Liver (tissue), 9 donors: Measurements from ENCODE around the gene ESRRB. TPM values are rescaled to one million over a fixed set of nuclear protein-coding genes. Genes with fewer than 3 reads are reported as not detected.

ENCODE experiments used
- DNase-seq: peaks from one replicate; pipeline ENCODE4 v3.0.0-alpha.2; 2017; ENCODE audit warnings: low spot score
- H3K27ac ChIP-seq, 2 donors: one replicate each; pipeline ENCODE4 v1.7.0; 2013; ENCODE audit warnings: inconsistent platforms in 2 of 2, low read length in 2 of 2, control low read depth in 1 of 2, low read depth in 1 of 2, mild to moderate bottlenecking in 1 of 2
- H3K27me3 ChIP-seq, 4 donors: one replicate each; pipeline versions ENCODE4 v1.6.1 to v1.7.0; 2013; ENCODE audit warnings: low read length in 3 of 4, inconsistent platforms in 1 of 4, mild to moderate bottlenecking in 1 of 4, moderate library complexity in 1 of 4; ENCODE audit not compliant: control insufficient read depth in 4 of 4, insufficient read depth in 4 of 4
- H3K36me3 ChIP-seq, 4 donors: one replicate each; pipeline versions ENCODE4 v1.6.1 to v1.7.0; 2013; ENCODE audit warnings: low read length in 3 of 4, mild to moderate bottlenecking in 3 of 4, low read depth in 1 of 4, moderate library complexity in 1 of 4; ENCODE audit not compliant: control insufficient read depth in 4 of 4, insufficient read depth in 3 of 4
- H3K4me1 ChIP-seq, 4 donors: one replicate each; pipeline versions ENCODE4 v1.6.1 to v1.7.0; 2013; ENCODE audit warnings: low read length in 3 of 4, mild to moderate bottlenecking in 3 of 4, moderate library complexity in 1 of 4; ENCODE audit not compliant: control insufficient read depth in 4 of 4, insufficient read depth in 4 of 4
- H3K4me3 ChIP-seq, 3 donors: one replicate each; pipeline versions ENCODE4 v1.6.1 to v1.7.0; 2013; ENCODE audit warnings: low read length in 3 of 3, control low read depth in 1 of 3, low read depth in 1 of 3, mild to moderate bottlenecking in 1 of 3
- H3K9ac ChIP-seq, 2 donors: one replicate each; pipeline ENCODE4 v1.7.0; 2013; ENCODE audit warnings: low read length in 2 of 2, mild to moderate bottlenecking in 2 of 2, moderate library complexity in 2 of 2, control low read depth in 1 of 2, low read depth in 1 of 2
- H3K9me3 ChIP-seq, 4 donors: one replicate each; pipeline versions ENCODE4 v1.6.1 to v1.7.0; 2013; ENCODE audit warnings: low read length in 3 of 4; ENCODE audit not compliant: control insufficient read depth in 4 of 4
- ATF3 ChIP-seq: IDR thresholded peaks from 2 replicates; pipeline ENCODE4 v1.6.1; 2016; ENCODE audit warnings: antibody characterized with exemption
- CTCF ChIP-seq: fragments of 150-350 bp; IDR thresholded peaks from 2 replicates; pipeline ENCODE4 v1.5.1; 2017; ENCODE audit warnings: improper control_type of control experiment, low read depth, low read length; ENCODE audit not compliant: missing input control
- EGR1 ChIP-seq, 2 donors: IDR thresholded peaks; 2 replicates each; pipeline ENCODE4 v1.6.1; 2016 to 2018; ENCODE audit warnings: antibody characterized with exemption in 2 of 2, low read depth in 2 of 2
- FOXA1 ChIP-seq: IDR thresholded peaks from 2 replicates; pipeline ENCODE4 v1.6.1; 2016; ENCODE audit warnings: antibody characterized with exemption
- FOXA2 ChIP-seq: IDR thresholded peaks from 2 replicates; pipeline ENCODE4 v1.6.1; 2016; ENCODE audit warnings: antibody characterized with exemption
- GABPA ChIP-seq, 2 donors: IDR thresholded peaks in 1 of 2; conservative IDR thresholded peaks in 1 of 2; 2 replicates each; pipeline ENCODE4 v1.6.1; 2016; ENCODE audit warnings: antibody characterized with exemption in 2 of 2, mild to moderate bottlenecking in 1 of 2, moderate library complexity in 1 of 2
- HNF4A ChIP-seq, 2 donors: conservative IDR thresholded peaks; 2 replicates each; pipeline ENCODE4 v1.6.1; 2016; ENCODE audit warnings: antibody characterized with exemption in 2 of 2, mild to moderate bottlenecking in 2 of 2
- HNF4G ChIP-seq: IDR thresholded peaks from 2 replicates; pipeline ENCODE4 v1.6.1; 2016; ENCODE audit warnings: antibody characterized with exemption
- JUND ChIP-seq, 2 donors: IDR thresholded peaks; 2 replicates each; pipeline ENCODE4 v1.6.1; 2016; ENCODE audit warnings: antibody characterized with exemption in 2 of 2
- MAX ChIP-seq: IDR thresholded peaks from 2 replicates; pipeline ENCODE4 v1.6.1; 2016; ENCODE audit warnings: antibody characterized with exemption
- NR2F2 ChIP-seq: IDR thresholded peaks from 2 replicates; pipeline ENCODE4 v1.6.1; 2016; ENCODE audit warnings: antibody characterized with exemption
- RAD21 ChIP-seq, 2 donors: IDR thresholded peaks; 2 replicates each; pipeline ENCODE4 v1.6.1; 2016; ENCODE audit warnings: antibody characterized with exemption in 2 of 2, mild to moderate bottlenecking in 2 of 2
- REST ChIP-seq: IDR thresholded peaks from 2 replicates; pipeline ENCODE4 v1.6.1; 2016; ENCODE audit warnings: antibody characterized with exemption, mild to moderate bottlenecking
- RXRA ChIP-seq, 2 donors: IDR thresholded peaks; 2 replicates each; pipeline ENCODE4 v1.6.1; 2017 to 2018; ENCODE audit warnings: antibody characterized with exemption in 2 of 2, mild to moderate bottlenecking in 1 of 2
- SP1 ChIP-seq: IDR thresholded peaks from 2 replicates; pipeline ENCODE4 v1.6.1; 2018; ENCODE audit warnings: antibody characterized with exemption, mild to moderate bottlenecking
- TAF1 ChIP-seq: conservative IDR thresholded peaks from 2 replicates; pipeline ENCODE4 v1.6.1; 2016; ENCODE audit warnings: antibody characterized with exemption, mild to moderate bottlenecking
- YY1 ChIP-seq: IDR thresholded peaks from 2 replicates; pipeline ENCODE4 v1.6.1; 2016; ENCODE audit warnings: antibody characterized with exemption, mild to moderate bottlenecking
- ZBTB33 ChIP-seq: IDR thresholded peaks from 2 replicates; pipeline ENCODE4 v1.6.1; 2016; ENCODE audit warnings: antibody characterized with exemption
- WGBS: extraction: QIAGEN DNeasy Blood & Tissue Kit; methylation state at CpG from one replicate; pipeline ENCODE4 v1.1.7; 2013; 5-methylcytosine and 5-hydroxymethylcytosine counted together
- polyA plus RNA-seq, 2 donors: library from polyadenylated mRNA; stranded (reverse) in 1 of 2; unstranded in 1 of 2; fragments of 200-250 nt in 1 of 2; fragments of >200 nt in 1 of 2; fragmentation: Nextera tagmentation in 1 of 2; extraction: Ambion mirVana in 1 of 2; gene quantifications; one replicate each; pipeline versions ENCODE4 v1.2.1 to v1.2.3, GENCODE V29; 2013 to 2015
- total RNA-seq, 2 donors: library from RNA; depleted of rRNA; stranded (reverse); fragments of >200 nt; gene quantifications; one replicate each; pipeline ENCODE4 v1.2.3, GENCODE V29; 2014
- donor health status: healthy.
- donor health status: healthy.
- donor health status: healthy.
- donor health status: healthy.
- donor health status: healthy.

The ESRRB gene
- total and polyA plus RNA-seq, 4 donors = 0.08 to 0.21 (median 0.11) TPM

- 62% methylated on average over 3 of the region's 3 CpGs for WGBS
- Histone ChIP-seq H3K27me3 (no peaks in the 10 kb centered on the region), H3K27ac (no peak overlapping the region), H3K9me3 (no peaks in the 10 kb centered on the region), H3K9ac (no peak overlapping the region), H3K4me1 (no peaks in the 10 kb centered on the region), H3K4me3 (no peak overlapping the region), H3K36me3 (no peaks in the 10 kb centered on the region)
- TF ChIP-seq MAX (no peak), TAF1 (no peak), FOXA2 (no peak), NR2F2 (no peak), RAD21 (IDR thresholded peaks at IDR 0.05) (no peak), JUND (IDR thresholded peaks at IDR 0.05) (no peak), REST (no peak), EGR1 (IDR thresholded peaks at IDR 0.05; ENCODE audit: low read depth in 2 of 2) (no peak), SP1 (no peak), ZBTB33 (no peak), FOXA1 (no peak), HNF4A (conservative IDR thresholded peaks at IDR 0.05) (no peak), HNF4G (no peak), CTCF (no peak), YY1 (no peak), ATF3 (no peak), RXRA (IDR thresholded peaks at IDR 0.05) (no peak), GABPA (IDR thresholded peaks at IDR 0.05 in 1 of 2, conservative IDR thresholded peaks at IDR 0.05 in 1 of 2) (no peak)
- no peak for DNase-seq
Observed at GRCh38 chr14:76419399-76419798, 43.5 kb downstream of the ESRRB start.
